Measurements from ENCODE around the gene LLGL2. TPM values are rescaled to one million over a fixed set of nuclear protein-coding genes. Genes with fewer than 3 reads are reported as not detected.

The LLGL2 gene
- total RNA-seq, 1 donor from 2014 or later, result 33.1 TPM

- no peak for DNase-seq (ENCODE audit: low spot score in 2 of 2, unreplicated experiment in 2 of 2)
- no peak for TF ChIP-seq CTCF (IDR thresholded peaks at IDR 0.05; ENCODE audit: unreplicated experiment)
- Mint-ChIP-seq H3K4me3 (no peak overlapping the region), H3K9me3 (no peaks in the 10 kb centered on the region), H3K4me1 (peaks cover 8% of the 10 kb centered on the region), H3K36me3 (peaks cover 10% of the 10 kb centered on the region), H3K27ac (no peak overlapping the region), H3K27me3 (ENCODE audit: low read depth) (no peaks in the 10 kb centered on the region)
Measured at GRCh38 chr17:75501378-75502071, 24.0 kb upstream of the LLGL2 start.

- H3K36me3 Mint-ChIP-seq, result peaks cover 10% of the 10 kb centered on the region
- H3K4me3 Mint-ChIP-seq, result no peak overlapping the region
- no peak for DNase-seq (ENCODE audit: low spot score in 2 of 2, unreplicated experiment in 2 of 2)
- no peaks in the 10 kb centered on the region for H3K27me3 Mint-ChIP-seq (ENCODE audit: low read depth)
- H3K4me1 Mint-ChIP-seq, result peaks cover 8% of the 10 kb centered on the region
- H3K9me3 Mint-ChIP-seq, result no peaks in the 10 kb centered on the region
- H3K27ac Mint-ChIP-seq, result no peak overlapping the region
- no peak for TF ChIP-seq CTCF (IDR thresholded peaks at IDR 0.05; ENCODE audit: unreplicated experiment)
Measured at GRCh38 chr17:75502072-75502720, 23.3 kb upstream of the LLGL2 start.

- no peaks in the 10 kb centered on the region for H3K9me3 Mint-ChIP-seq
- peaks cover 8% of the 10 kb centered on the region for H3K4me1 Mint-ChIP-seq
- H3K27me3 Mint-ChIP-seq (ENCODE audit: low read depth), result no peaks in the 10 kb centered on the region
- no peak for DNase-seq (ENCODE audit: low spot score in 2 of 2, unreplicated experiment in 2 of 2)
- peaks cover 8% of the 10 kb centered on the region for H3K36me3 Mint-ChIP-seq
- TF ChIP-seq CTCF (IDR thresholded peaks at IDR 0.05; ENCODE audit: unreplicated experiment), result no peak
- no peak overlapping the region for H3K4me3 Mint-ChIP-seq
- no peak overlapping the region for H3K27ac Mint-ChIP-seq
Measured at GRCh38 chr17:75502721-75503329, 22.7 kb upstream of the LLGL2 start.

- peaks cover 8% of the 10 kb centered on the region for H3K36me3 Mint-ChIP-seq
- no peak overlapping the region for H3K27ac Mint-ChIP-seq
Measured at GRCh38 chr17:75503337-75503950, 22.1 kb upstream of the LLGL2 start.

GRCh38 chr17:75503976-75504346, 21.5 kb upstream of the LLGL2 start:
- H3K36me3 Mint-ChIP-seq, result peaks cover 8% of the 10 kb centered on the region
- no peak for TF ChIP-seq CTCF (IDR thresholded peaks at IDR 0.05; ENCODE audit: unreplicated experiment)
- H3K4me3 Mint-ChIP-seq, result no peak overlapping the region
- no peaks in the 10 kb centered on the region for H3K27me3 Mint-ChIP-seq (ENCODE audit: low read depth)
- H3K4me1 Mint-ChIP-seq, result peaks cover 16% of the 10 kb centered on the region
- no peaks in the 10 kb centered on the region for H3K9me3 Mint-ChIP-seq
- H3K27ac Mint-ChIP-seq, result no peak overlapping the region
- no peak for DNase-seq (ENCODE audit: low spot score in 2 of 2, unreplicated experiment in 2 of 2)

More at GRCh38 chr17:75503337-75503950, 22.1 kb upstream of the LLGL2 start:
- H3K4me1 Mint-ChIP-seq, result peaks cover 11% of the 10 kb centered on the region
- DNase-seq (ENCODE audit: low spot score in 2 of 2, unreplicated experiment in 2 of 2), result no peak
- no peaks in the 10 kb centered on the region for H3K27me3 Mint-ChIP-seq (ENCODE audit: low read depth)
- H3K9me3 Mint-ChIP-seq, result no peaks in the 10 kb centered on the region
- no peak for TF ChIP-seq CTCF (IDR thresholded peaks at IDR 0.05; ENCODE audit: unreplicated experiment)
- no peak overlapping the region for H3K4me3 Mint-ChIP-seq
